CD14-positive monocyte (primary cell): ENCODE data around the gene SH3BGRL2. TPM values are rescaled to one million over a fixed set of nuclear protein-coding genes. Genes with fewer than 3 reads are reported as not detected.

Source experiments
- DNase-seq, 3 donors: peaks; one replicate each; pipeline ENCODE4 v3.0.0-alpha.2; 2011 to 2022
- H2AFZ ChIP-seq: 2 replicates; pipeline ENCODE4 v1.6.0; 2012; ENCODE audit warnings: mild to moderate bottlenecking, low read depth, low read length, inconsistent platforms; ENCODE audit not compliant: insufficient read depth, poor library complexity, severe bottlenecking
- H3K27ac ChIP-seq, 2 donors: 1 replicate in 1 of 2; 2 replicates in 1 of 2; pipeline ENCODE4 v1.5.1; 2012 to 2013; ENCODE audit warnings: low read length in 2 of 2, control low read depth in 1 of 2, inconsistent platforms in 1 of 2, low read depth in 1 of 2, mild to moderate bottlenecking in 1 of 2
- H3K27me3 ChIP-seq, 2 donors: one replicate each; pipeline versions ENCODE4 v1.6.0 to v1.6.1; 2011 to 2013; ENCODE audit warnings: low read length in 2 of 2; ENCODE audit not compliant: control insufficient read depth in 2 of 2, insufficient read depth in 2 of 2
- H3K36me3 ChIP-seq, 2 donors: replicated peaks in 1 of 2; 1 replicate in 1 of 2; 2 replicates in 1 of 2; pipeline versions ENCODE4 v1.5.1 to v1.6.1; 2012 to 2013; ENCODE audit warnings: low read length in 2 of 2, control low read depth in 1 of 2, inconsistent platforms in 1 of 2, mild to moderate bottlenecking in 1 of 2; ENCODE audit not compliant: insufficient read depth in 2 of 2, control insufficient read depth in 1 of 2
- H3K4me1 ChIP-seq, 2 donors: 1 replicate in 1 of 2; 2 replicates in 1 of 2; pipeline versions ENCODE4 v1.5.1 to v1.6.1; 2012 to 2013; ENCODE audit warnings: low read length in 2 of 2, control low read depth in 1 of 2, inconsistent platforms in 1 of 2, mild to moderate bottlenecking in 1 of 2, moderate library complexity in 1 of 2; ENCODE audit not compliant: insufficient read depth in 2 of 2, control insufficient read depth in 1 of 2
- H3K4me2 ChIP-seq: replicated peaks from 2 replicates; pipeline ENCODE3; 2012; ENCODE audit warnings: low read length, moderate library complexity, mild to moderate bottlenecking; ENCODE audit not compliant: poor library complexity, severe bottlenecking; ENCODE audit errors: extremely low read depth
- H3K4me3 ChIP-seq, 3 experiments: fragments of 200-600 bp in 1 of 3; sonication (generic) in 1 of 3; replicated peaks in 1 of 3; 1 replicate in 2 of 3; 2 replicates in 1 of 3; pipeline ENCODE4 v1.5.1; 2011 to 2013; ENCODE audit warnings: low read length in 3 of 3, mild to moderate bottlenecking in 3 of 3, control low read depth in 2 of 3, low read depth in 2 of 3, inconsistent platforms in 1 of 3, moderate library complexity in 1 of 3
- H3K79me2 ChIP-seq: 2 replicates; pipeline ENCODE4 v1.6.0; 2012; ENCODE audit warnings: mild to moderate bottlenecking, control low read depth, inconsistent platforms, low read length, moderate library complexity; ENCODE audit not compliant: insufficient read depth
- H3K9ac ChIP-seq: 2 replicates; pipeline ENCODE4 v1.6.0; 2017; ENCODE audit warnings: low read length, mild to moderate bottlenecking; ENCODE audit not compliant: insufficient read depth, poor library complexity, severe bottlenecking
- H3K9me3 ChIP-seq, 2 donors: replicated peaks in 1 of 2; 1 replicate in 1 of 2; 2 replicates in 1 of 2; pipeline versions ENCODE4 v1.5.1 to v1.6.1; 2012 to 2013; ENCODE audit warnings: low read length in 2 of 2, control low read depth in 1 of 2; ENCODE audit not compliant: control insufficient read depth in 1 of 2, insufficient read depth in 1 of 2
- H4K20me1 ChIP-seq: 2 replicates; pipeline ENCODE4 v1.6.0; 2012; ENCODE audit warnings: mild to moderate bottlenecking, low read length, control low read depth, moderate library complexity; ENCODE audit not compliant: insufficient read depth
- H3K27ac Mint-ChIP-seq, 7 donors: one replicate each; pipeline ENCODE4 v1.8.0; 2020; ENCODE audit warnings: mild to moderate bottlenecking in 7 of 7, mixed read lengths in 7 of 7, moderate library complexity in 6 of 7, inconsistent platforms in 2 of 7
- H3K27me3 Mint-ChIP-seq, 3 donors: one replicate each; pipeline ENCODE4 v1.8.0; 2021 to 2022; ENCODE audit warnings: low read depth in 3 of 3, mild to moderate bottlenecking in 3 of 3, mixed read lengths in 3 of 3, moderate library complexity in 3 of 3, inconsistent platforms in 1 of 3
- H3K36me3 Mint-ChIP-seq, 2 donors: one replicate each; pipeline ENCODE4 v1.8.0; 2020; ENCODE audit warnings: mixed read lengths in 2 of 2, inconsistent platforms in 1 of 2, mild to moderate bottlenecking in 1 of 2
- H3K4me1 Mint-ChIP-seq: one replicate; pipeline ENCODE4 v1.8.0; 2020; ENCODE audit warnings: mild to moderate bottlenecking, mixed read lengths
- H3K4me3 Mint-ChIP-seq, 2 donors: one replicate each; pipeline ENCODE4 v1.8.0; 2020; ENCODE audit warnings: mild to moderate bottlenecking in 2 of 2, mixed read lengths in 2 of 2, moderate library complexity in 1 of 2
- H3K9me3 Mint-ChIP-seq, 7 donors: one replicate each; pipeline ENCODE4 v1.8.0; 2020 to 2022; ENCODE audit warnings: mixed read lengths in 7 of 7, mild to moderate bottlenecking in 6 of 7, moderate library complexity in 6 of 7, inconsistent platforms in 2 of 7
- WGBS: methylation state at CpG from one replicate; pipeline ENCODE4 v1.1.5; 2013; ENCODE audit warnings: missing lambda C conversion rate; ENCODE audit not compliant: insufficient coverage; 5-methylcytosine and 5-hydroxymethylcytosine counted together
- intact Hi-C, 2 donors: fragments of 100-400 bp; cut with micrococcal nuclease; formaldehyde crosslinking; loops; one replicate each; pipeline versions ENCODE4 v1.15.0 to v1.15.1; 2023
- polyA plus RNA-seq, 3 donors: library from polyadenylated mRNA; depleted of rRNA in 1 of 3; unstranded in 2 of 3; stranded (reverse) in 1 of 3; fragments of 300-500 nt in 2 of 3; fragments of >200 nt in 1 of 3; fragmentation: Illumina TruSeq in 2 of 3; gene quantifications; 1 replicate in 2 of 3; 2 replicates in 1 of 3; pipeline ENCODE4 v1.2.3, GENCODE V29; 2012 to 2021
- TF ChIP-seq, protein P1 (sequence below): fragments of 200-600 bp; IDR thresholded peaks from one replicate; pipeline ENCODE4 v1.8.0; 2022; ENCODE audit warnings: antibody characterized with exemption, mild to moderate bottlenecking

The SH3BGRL2 gene
- polyA plus RNA-seq, 3 donors = 0.03 to 0.30 (median 0.28) TPM

DNA sequence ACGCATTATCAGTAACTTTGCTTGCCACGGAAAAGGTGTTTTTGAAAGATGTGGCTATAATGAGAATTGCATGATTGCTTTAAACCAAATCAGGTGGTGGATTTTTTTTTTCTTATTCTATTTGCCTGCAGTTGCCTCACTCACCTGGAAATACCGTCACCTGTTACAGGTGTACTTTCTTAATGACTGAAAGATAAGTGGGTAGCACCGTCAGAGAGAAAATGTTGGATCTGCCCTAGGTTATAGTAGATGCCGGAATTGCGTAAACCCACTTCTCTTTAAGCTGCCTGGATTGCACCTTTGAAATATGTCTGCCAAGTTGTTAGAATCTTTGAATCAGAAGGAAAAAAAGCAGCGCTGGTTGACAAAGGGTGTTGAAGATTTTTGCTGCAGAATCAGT is 68.5 kb downstream of the SH3BGRL2 start:
- WGBS = no CpG with 5 or more reads among the region's 7 CpGs
- no peaks in the 10 kb centered on the region for H3K36me3 ChIP-seq

GRCh38 chr6:79702691-79703090 is 71.6 kb downstream of the SH3BGRL2 start:
- H3K4me2 ChIP-seq = no peak overlapping the region
- no peaks in the 10 kb centered on the region for H3K27me3 ChIP-seq
- no peaks in the 10 kb centered on the region for H3K27me3 Mint-ChIP-seq
- H4K20me1 ChIP-seq = no peaks in the 10 kb centered on the region
- H3K27ac Mint-ChIP-seq = no peak overlapping the region
- no peaks in the 10 kb centered on the region for H3K9me3 ChIP-seq
- 80% methylated on average over 3 of the region's 5 CpGs for WGBS
- intact Hi-C loops = no loop called here
- H3K4me1 ChIP-seq = no peaks in the 10 kb centered on the region
- DNase-seq = no peak
- no peaks in the 10 kb centered on the region for H3K36me3 ChIP-seq
- H3K9me3 Mint-ChIP-seq = no peaks in the 10 kb centered on the region
- no peak overlapping the region for H3K27ac ChIP-seq
- H3K4me1 Mint-ChIP-seq = no peaks in the 10 kb centered on the region
- H3K4me3 ChIP-seq = no peak overlapping the region
- H3K4me3 Mint-ChIP-seq = no peak overlapping the region
- no peak overlapping the region for H3K9ac ChIP-seq
- no peaks in the 10 kb centered on the region for H3K36me3 Mint-ChIP-seq
- no peaks in the 10 kb centered on the region for H3K79me2 ChIP-seq
- no peak overlapping the region for H2AFZ ChIP-seq
- TF ChIP-seq, protein P1, sequence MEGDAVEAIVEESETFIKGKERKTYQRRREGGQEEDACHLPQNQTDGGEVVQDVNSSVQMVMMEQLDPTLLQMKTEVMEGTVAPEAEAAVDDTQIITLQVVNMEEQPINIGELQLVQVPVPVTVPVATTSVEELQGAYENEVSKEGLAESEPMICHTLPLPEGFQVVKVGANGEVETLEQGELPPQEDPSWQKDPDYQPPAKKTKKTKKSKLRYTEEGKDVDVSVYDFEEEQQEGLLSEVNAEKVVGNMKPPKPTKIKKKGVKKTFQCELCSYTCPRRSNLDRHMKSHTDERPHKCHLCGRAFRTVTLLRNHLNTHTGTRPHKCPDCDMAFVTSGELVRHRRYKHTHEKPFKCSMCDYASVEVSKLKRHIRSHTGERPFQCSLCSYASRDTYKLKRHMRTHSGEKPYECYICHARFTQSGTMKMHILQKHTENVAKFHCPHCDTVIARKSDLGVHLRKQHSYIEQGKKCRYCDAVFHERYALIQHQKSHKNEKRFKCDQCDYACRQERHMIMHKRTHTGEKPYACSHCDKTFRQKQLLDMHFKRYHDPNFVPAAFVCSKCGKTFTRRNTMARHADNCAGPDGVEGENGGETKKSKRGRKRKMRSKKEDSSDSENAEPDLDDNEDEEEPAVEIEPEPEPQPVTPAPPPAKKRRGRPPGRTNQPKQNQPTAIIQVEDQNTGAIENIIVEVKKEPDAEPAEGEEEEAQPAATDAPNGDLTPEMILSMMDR = no peak

More for the DNA sequence above, 68.5 kb downstream of the SH3BGRL2 start:
- no peaks in the 10 kb centered on the region for H4K20me1 ChIP-seq
- intact Hi-C loops = no loop called here
- Mint-ChIP-seq H3K27me3 (no peaks in the 10 kb centered on the region), H3K36me3 (no peaks in the 10 kb centered on the region), H3K4me1 (no peaks in the 10 kb centered on the region), H3K9me3 (no peaks in the 10 kb centered on the region), H3K27ac (no peak overlapping the region), H3K4me3 (no peak overlapping the region)
- H3K4me3 ChIP-seq = no peak overlapping the region
- H2AFZ ChIP-seq = no peak overlapping the region
- no peak for DNase-seq
- no peaks in the 10 kb centered on the region for H3K79me2 ChIP-seq
- H3K27me3 ChIP-seq = no peaks in the 10 kb centered on the region
- no peaks in the 10 kb centered on the region for H3K9me3 ChIP-seq
- no peak overlapping the region for H3K9ac ChIP-seq
- H3K4me1 ChIP-seq = no peaks in the 10 kb centered on the region
- H3K4me2 ChIP-seq = no peak overlapping the region
- no peak overlapping the region for H3K27ac ChIP-seq
- TF ChIP-seq, protein P1 = no peak
